Adrenal gland (tissue), 5 donors: ENCODE data around the gene ZNF385A.

ENCODE experiments used
- CTCF ChIP-seq, 6 experiments: fragments of 450-650 bp in 4 of 6; fragments of 200-600 bp in 2 of 6; sonication (generic) in 1 of 6; IDR thresholded peaks; 1 replicate in 5 of 6; 2 replicates in 1 of 6; pipeline versions ENCODE4 v1.5.1 to v1.8.0; 2016 to 2021; ENCODE audit warnings: antibody characterized with exemption in 6 of 6, mild to moderate bottlenecking in 2 of 6, moderate library complexity in 1 of 6
- POLR2A ChIP-seq, 2 donors: fragments of 450-650 bp; IDR thresholded peaks; one replicate each; pipeline ENCODE4 v1.6.1; 2017; ENCODE audit warnings: antibody characterized with exemption in 2 of 2, mild to moderate bottlenecking in 2 of 2, moderate library complexity in 1 of 2
- donor health status: DM: no; HTN: no; CAD: no.

- TF ChIP-seq CTCF (IDR thresholded peaks at IDR 0.05) (no peak), POLR2A (IDR thresholded peaks at IDR 0.05) (no peak)
These were observed 7.9 kb downstream of the ZNF385A start for GRCh38 chr12:54376596-54376995.
